ENCODE measurements around the gene SULT1E1.

GRCh38 chr4:69831270-69831627 lies 28.7 kb downstream of the SULT1E1 start:
- no peak for TF ChIP-seq CTCF (IDR thresholded peaks at IDR 0.05)
- no peak for TF ChIP-seq EZH2 (IDR thresholded peaks at IDR 0.05; ENCODE audit: borderline replicate concordance, insufficient read depth, low read depth, low read length, poor library complexity, severe bottlenecking)

Data from B cell (primary cell).